Stimulated activated CD8-positive, alpha-beta memory T cell treated with anti-CD3 and anti-CD28 coated beads, Interleukin-2, amount 100 ng/mL, for 1 hour (primary cell): ENCODE measurements around the gene CORO1C.

Experiments
- DNase-seq, 2 donors: peaks; one replicate each; pipeline ENCODE4 v3.0.0-alpha.2; 2020; ENCODE audit warnings: low read depth in 2 of 2

Gene CORO1C

GRCh38 chr12:108647585-108648287 is 83.6 kb downstream of the CORO1C start:
- no peak for DNase-seq

- no peak for DNase-seq
These were observed 84.4 kb downstream of the CORO1C start for GRCh38 chr12:108646600-108647579.

- DNase-seq = no peak
These were observed 85.4 kb downstream of the CORO1C start for GRCh38 chr12:108645686-108646599.

- no peak for DNase-seq
These were observed 86.6 kb downstream of the CORO1C start for GRCh38 chr12:108644811-108645120.

GRCh38 chr12:108643941-108644810 is 87.1 kb downstream of the CORO1C start:
- no peak for DNase-seq

GRCh38 chr12:108642899-108643654 is 88.2 kb downstream of the CORO1C start:
- no peak for DNase-seq

GRCh38 chr12:108642269-108642870 is 88.9 kb downstream of the CORO1C start:
- no peak for DNase-seq

GRCh38 chr12:108641446-108642268 is 89.7 kb downstream of the CORO1C start:
- DNase-seq = no peak

GRCh38 chr12:108640802-108641445 is 90.4 kb downstream of the CORO1C start:
- no peak for DNase-seq

GRCh38 chr12:108638997-108639822 is 92.1 kb downstream of the CORO1C start:
- DNase-seq = no peak

GRCh38 chr12:108638141-108638827 is 93.0 kb downstream of the CORO1C start:
- DNase-seq = no peak

- DNase-seq = no peak
These were observed 93.9 kb downstream of the CORO1C start for GRCh38 chr12:108637222-108637971.

- no peak for DNase-seq
These were observed 95.1 kb downstream of the CORO1C start for GRCh38 chr12:108635997-108636808.

- peak in 1 of 2 donors; percentile 42 for DNase-seq
These were observed 95.9 kb downstream of the CORO1C start for GRCh38 chr12:108635201-108635996.
